GM21576 (cell line): ENCODE measurements around the gene APMAP.
"Not testable (repeated sequence)": the region's sequence is repeated elsewhere in the genome, so short reads cannot be mapped to it uniquely, and the experiment has no call there.

Source experiments
- ATAC-seq: cut with Tn5 transposase; IDR thresholded peaks from one replicate; pipeline ENCODE4 v1.9.1; 2021; ENCODE audit warnings: mild to moderate bottlenecking, moderate library complexity; ENCODE audit not compliant: unreplicated experiment

The APMAP gene

GRCh38 chr20:24935766-24936525, 56.6 kb downstream of the APMAP start:
- ATAC-seq, result no peak

- no peak for ATAC-seq
These were observed 57.4 kb downstream of the APMAP start for GRCh38 chr20:24935140-24935539.

- ATAC-seq, result no peak
These were observed 57.8 kb downstream of the APMAP start for GRCh38 chr20:24934716-24935115.

DNA sequence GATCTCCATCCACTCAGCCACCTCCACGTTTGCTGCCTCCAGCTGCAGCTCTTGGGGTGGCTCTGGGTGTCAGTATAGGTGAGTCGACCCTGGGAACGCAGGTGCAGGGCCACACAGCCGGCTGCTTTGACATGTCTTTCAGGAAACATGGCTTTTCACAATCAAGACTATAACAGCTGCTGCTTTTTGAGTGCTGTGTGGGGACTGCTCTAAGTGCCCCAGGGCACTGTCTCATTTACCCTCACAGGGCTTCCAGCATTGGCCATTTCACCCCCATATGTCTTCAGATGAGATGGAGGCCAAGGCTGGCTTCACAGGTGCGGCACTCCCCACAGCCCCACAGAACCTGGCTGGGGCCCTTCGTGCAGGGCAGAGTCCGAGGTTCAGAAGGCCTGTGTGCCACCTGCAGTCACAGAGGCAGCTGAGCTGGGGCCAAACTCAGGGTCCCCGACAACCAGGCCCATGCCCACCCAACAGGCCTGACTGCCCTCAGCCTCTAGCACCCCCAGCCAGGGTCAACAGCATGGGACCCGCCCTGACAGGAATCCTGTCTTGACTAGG, 58.4 kb downstream of the APMAP start:
- no peak for ATAC-seq

DNA sequence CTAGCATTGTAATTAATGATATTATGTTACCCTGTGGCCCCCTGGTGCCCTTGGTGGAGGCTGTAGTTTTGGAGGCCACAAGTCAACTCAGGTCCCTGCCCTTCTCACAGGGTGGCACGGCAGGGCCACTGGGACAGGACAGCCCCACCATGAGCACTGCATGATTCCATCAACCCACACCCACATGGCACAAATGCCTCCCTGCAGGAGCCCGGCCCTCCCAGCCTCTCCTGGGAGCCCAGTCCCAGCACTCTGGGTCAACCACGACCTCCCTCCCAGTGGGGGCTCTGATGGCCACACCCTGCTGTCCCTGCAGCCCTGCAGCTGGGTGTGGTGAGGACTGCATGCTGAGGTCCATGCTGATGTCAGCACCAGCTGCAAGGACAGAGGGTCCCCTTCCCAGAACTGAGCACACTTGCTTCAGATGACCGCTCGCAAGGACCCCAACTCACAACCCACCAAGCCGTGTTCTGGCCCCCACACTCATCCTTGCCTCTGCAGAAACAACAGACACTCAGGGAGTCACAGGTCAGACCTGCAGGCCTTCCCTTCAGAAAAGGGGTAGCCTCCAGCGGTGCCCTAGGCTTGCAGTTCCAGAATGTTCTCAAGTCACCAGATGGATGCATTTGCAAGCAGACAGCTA, 59.2 kb downstream of the APMAP start:
- no peak for ATAC-seq

GRCh38 chr20:24931893-24932292, 60.7 kb downstream of the APMAP start:
- not testable (repeated sequence) for ATAC-seq

DNA sequence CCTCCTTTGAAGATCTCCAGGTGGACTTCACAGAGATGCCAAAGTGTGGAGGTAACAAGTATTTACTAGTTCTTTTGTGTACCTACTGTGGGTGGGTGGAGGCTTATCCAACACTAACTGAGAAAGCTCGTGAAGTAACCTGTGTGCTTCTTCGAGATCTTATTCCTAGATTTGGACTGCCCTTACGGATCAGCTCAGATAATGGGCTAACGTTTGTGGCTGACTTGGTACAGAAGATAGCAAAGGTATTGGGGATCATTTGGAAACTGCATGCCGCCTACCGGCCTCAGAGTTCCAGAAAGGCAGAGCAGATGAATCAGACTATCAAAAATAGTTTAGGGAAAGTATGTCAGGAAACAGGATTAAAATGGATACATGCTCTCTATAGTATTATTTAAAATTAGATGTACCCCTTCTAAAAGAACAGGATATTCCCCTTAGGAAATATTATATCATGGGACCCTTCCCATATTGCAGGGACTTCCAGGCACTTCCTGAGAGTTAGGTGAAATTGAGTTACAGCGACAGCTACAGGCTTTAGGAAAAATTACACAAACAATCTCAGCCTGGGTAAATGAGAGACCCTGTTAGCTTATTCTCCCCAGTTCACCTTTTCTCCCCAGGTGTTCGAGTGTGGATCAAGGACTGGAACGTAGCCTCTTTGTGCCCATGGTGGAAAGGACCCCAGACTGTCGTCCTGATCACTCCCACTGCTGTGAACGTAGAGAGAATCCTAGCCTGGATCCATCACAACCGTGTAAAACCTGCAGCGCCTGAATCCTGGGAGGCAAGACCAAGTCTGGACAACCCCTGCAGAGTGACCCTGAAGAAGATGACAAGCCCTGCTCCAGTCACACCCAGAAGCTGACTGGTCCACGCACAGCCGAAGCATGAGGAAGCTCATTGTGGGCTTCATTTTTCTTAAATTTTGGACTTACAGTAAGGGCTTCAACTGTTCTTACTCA, 61.5 kb downstream of the APMAP start:
- ATAC-seq, result not testable (repeated sequence)

DNA sequence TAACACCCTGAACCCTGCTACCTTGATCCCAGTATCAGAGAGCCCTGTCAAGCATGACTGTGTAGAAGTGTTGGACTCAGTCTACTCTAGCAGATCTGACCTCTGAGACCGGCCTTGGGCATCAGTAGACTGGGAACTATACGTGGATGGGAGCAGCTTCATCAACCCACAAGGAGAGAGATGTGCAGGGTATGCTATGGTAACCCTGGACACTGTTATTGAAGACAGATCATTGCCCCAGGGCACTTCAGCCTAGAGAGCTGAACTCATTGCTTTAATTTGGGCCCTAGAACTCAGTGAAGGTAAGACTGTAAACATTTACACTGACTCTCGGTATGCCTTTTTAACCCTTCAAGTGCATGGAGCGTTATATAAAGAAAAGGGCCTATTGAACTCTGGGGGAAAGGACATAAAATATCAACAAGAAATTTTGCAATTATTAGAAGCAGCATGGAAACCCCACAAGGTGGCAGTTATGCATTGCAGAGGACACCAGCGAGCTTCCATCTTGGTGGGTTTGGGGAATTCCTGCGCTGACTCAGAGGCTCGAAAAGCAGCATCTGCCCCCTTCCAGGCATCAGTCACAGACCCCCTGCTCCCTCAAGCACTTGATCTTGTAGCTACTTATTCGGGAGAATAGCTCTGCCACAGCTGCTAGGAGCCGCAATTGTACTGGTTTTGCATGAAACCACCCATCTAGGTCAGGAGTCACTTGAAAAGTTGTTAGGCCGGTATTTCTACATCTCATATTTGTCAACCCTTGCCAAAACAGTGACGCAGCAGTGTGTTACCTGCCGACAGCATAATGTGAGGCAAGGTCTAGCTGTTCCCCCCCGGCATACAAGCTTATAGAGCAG, 62.5 kb downstream of the APMAP start:
- ATAC-seq, result not testable (repeated sequence)

DNA sequence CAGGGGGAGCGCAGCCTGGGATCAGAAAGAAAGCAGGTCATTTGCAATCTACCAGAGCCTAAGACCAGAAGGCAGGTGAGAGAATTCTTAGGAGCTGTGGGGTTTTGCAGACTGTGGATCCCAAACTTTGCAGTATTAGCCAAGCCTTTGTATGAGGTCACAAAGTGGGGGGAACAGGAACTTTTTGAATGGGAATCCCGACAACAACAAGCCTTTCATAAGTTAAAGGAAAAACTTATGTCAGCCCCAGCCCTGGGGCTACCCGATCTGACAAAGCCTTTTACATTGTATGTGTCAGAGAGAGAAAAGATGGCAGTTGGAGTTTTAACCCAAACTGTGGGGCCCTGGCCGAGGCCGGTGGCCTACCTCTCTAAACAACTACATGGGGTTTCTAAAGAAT, 63.3 kb downstream of the APMAP start:
- ATAC-seq, result not testable (repeated sequence)

DNA sequence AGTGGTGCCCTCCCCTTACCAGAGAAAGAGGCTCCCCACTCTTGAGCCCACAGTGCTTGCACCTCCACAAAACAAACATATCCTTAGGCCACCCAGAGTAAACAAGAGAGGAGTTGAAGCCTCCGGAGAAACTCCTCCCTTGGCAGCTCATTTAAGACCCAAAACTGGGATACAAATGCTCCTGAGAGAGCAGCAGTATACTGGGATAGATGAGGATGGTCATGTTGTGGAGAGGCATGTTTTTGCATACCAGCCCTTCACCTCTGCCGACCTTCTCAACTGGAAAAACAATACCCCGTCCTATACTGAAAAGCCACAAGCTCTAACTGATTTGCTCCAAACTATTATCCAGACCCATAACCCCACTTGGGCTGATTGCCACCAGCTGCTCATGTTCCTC, 71.8 kb downstream of the APMAP start:
- not testable (repeated sequence) for ATAC-seq

GRCh38 chr20:24919665-24920064, 72.9 kb downstream of the APMAP start:
- not testable (repeated sequence) for ATAC-seq

GRCh38 chr20:24918579-24919566, 73.7 kb downstream of the APMAP start:
- no peak for ATAC-seq

- peak; percentile 49 for ATAC-seq
These were observed 74.6 kb downstream of the APMAP start for GRCh38 chr20:24917797-24918578.

GRCh38 chr20:24917056-24917455, 75.5 kb downstream of the APMAP start:
- ATAC-seq, result no peak

GRCh38 chr20:24916412-24916811, 76.1 kb downstream of the APMAP start:
- no peak for ATAC-seq

DNA sequence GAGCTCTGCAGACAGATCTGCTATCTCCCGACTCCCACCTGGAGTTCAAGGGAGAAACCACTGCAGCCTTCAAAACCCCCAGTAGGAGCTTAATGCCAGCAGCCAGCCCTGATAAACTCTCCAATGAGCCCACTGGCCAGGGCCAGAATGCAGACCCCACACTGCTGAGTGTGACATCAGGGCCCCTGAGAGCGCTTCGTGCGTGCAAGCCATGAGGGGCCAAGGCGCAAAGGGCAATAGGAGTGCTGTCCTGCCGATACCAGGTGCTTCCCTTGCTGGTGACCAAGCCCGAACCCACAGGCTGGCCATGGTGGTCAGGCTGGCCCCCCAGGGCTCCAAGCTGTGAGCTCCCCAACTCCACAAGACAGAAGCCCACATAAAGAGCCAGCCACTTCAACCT, 76.7 kb downstream of the APMAP start:
- ATAC-seq, result no peak

DNA sequence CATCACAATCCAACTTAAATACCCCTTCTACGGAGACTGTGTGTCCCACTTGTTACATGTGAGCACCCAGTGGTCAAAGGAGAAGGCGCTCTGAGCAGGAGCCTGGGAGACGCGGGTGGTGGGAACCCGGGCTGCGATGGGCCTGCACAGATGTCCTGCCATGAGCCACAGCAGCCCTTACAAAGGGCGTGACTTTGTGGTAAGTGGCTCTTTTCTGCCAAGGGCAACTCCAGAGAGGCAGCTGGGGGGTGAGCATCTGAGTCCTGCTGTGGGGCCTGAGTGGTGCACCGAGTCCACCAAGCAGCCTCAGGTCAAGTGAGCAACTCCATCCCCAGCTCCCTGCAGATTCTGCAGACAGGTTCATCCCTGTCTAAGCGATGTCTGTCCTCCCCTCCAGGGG, 77.1 kb downstream of the APMAP start:
- ATAC-seq, result no peak
